Measurements from ENCODE around the gene FBN2.

FBN2 gene

GRCh38 chr5:128538000-128538249 is at the start of gene FBN2:
Gene FBN2, minus strand, starts transcription at chr5:128538245. Its CDS starts 642 bp downstream, at chr5:128537603.
- no peak for DNase-seq (ENCODE audit: low read depth in 1 of 2, low spot score in 1 of 2)

- no peak for DNase-seq (ENCODE audit: low read depth in 1 of 2, low spot score in 1 of 2)
Measured at GRCh38 chr5:128587275-128587674, 49.2 kb upstream of the FBN2 start.

- no peak for DNase-seq (ENCODE audit: low read depth in 1 of 2, low spot score in 1 of 2)
Measured at GRCh38 chr5:128586848-128587247, 48.8 kb upstream of the FBN2 start.

GRCh38 chr5:128579639-128580038 is 41.6 kb upstream of the FBN2 start:
- DNase-seq (ENCODE audit: low read depth in 1 of 2, low spot score in 1 of 2), result no peak

GRCh38 chr5:128579093-128579492 is 41.0 kb upstream of the FBN2 start:
- DNase-seq (ENCODE audit: low read depth in 1 of 2, low spot score in 1 of 2), result no peak

GRCh38 chr5:128574041-128574440 is 36.0 kb upstream of the FBN2 start:
- DNase-seq (ENCODE audit: low read depth in 1 of 2, low spot score in 1 of 2), result no peak

- no peak for DNase-seq (ENCODE audit: low read depth in 1 of 2, low spot score in 1 of 2)
Measured at GRCh38 chr5:128572930-128573319, 34.9 kb upstream of the FBN2 start.

- DNase-seq (ENCODE audit: low read depth in 1 of 2, low spot score in 1 of 2), result no peak
Measured at GRCh38 chr5:128572051-128572929, 34.2 kb upstream of the FBN2 start.

GRCh38 chr5:128566178-128566577 is 28.1 kb upstream of the FBN2 start:
- no peak for DNase-seq (ENCODE audit: low read depth in 1 of 2, low spot score in 1 of 2)

GRCh38 chr5:128559300-128560297 is 21.6 kb upstream of the FBN2 start:
- DNase-seq (ENCODE audit: low read depth in 1 of 2, low spot score in 1 of 2), result no peak

GRCh38 chr5:128553747-128554146 is 15.7 kb upstream of the FBN2 start:
- no peak for DNase-seq (ENCODE audit: low read depth in 1 of 2, low spot score in 1 of 2)

GRCh38 chr5:128551476-128551875 is 13.4 kb upstream of the FBN2 start:
- no peak for DNase-seq (ENCODE audit: low read depth in 1 of 2, low spot score in 1 of 2)

GRCh38 chr5:128549496-128549895 is 11.5 kb upstream of the FBN2 start:
- no peak for DNase-seq (ENCODE audit: low read depth in 1 of 2, low spot score in 1 of 2)

- no peak for DNase-seq (ENCODE audit: low read depth in 1 of 2, low spot score in 1 of 2)
Measured at GRCh38 chr5:128546658-128547281, 8.7 kb upstream of the FBN2 start.

GRCh38 chr5:128541385-128541784 is 3.3 kb upstream of the FBN2 start:
- DNase-seq (ENCODE audit: low read depth in 1 of 2, low spot score in 1 of 2), result no peak

GRCh38 chr5:128539038-128539429 is 989 bp upstream of the FBN2 start:
- no peak for DNase-seq (ENCODE audit: low read depth in 1 of 2, low spot score in 1 of 2)

GRCh38 chr5:128538250-128539037 is 399 bp upstream of the FBN2 start:
- no peak for DNase-seq (ENCODE audit: low read depth in 1 of 2, low spot score in 1 of 2)

- DNase-seq (ENCODE audit: low read depth in 1 of 2, low spot score in 1 of 2), result no peak
Measured at GRCh38 chr5:128537221-128537999, 635 bp downstream of the FBN2 start.

GRCh38 chr5:128536254-128537220 is 1.5 kb downstream of the FBN2 start:
- no peak for DNase-seq (ENCODE audit: low read depth in 1 of 2, low spot score in 1 of 2)
